ENCODE measurements around the gene UVSSA.

GRCh38 chr4:1363513-1363912 lies 16.5 kb downstream of the UVSSA start:
- TF ChIP-seq YY1 (IDR thresholded peaks at IDR 0.05; ENCODE audit: insufficient read depth, insufficient read length) = no peak
- no peak for TF ChIP-seq ZNF274 (IDR thresholded peaks at IDR 0.05; ENCODE audit: low read depth, low read length)

Measured in NT2/D1 (cell line).